Astrocyte (in vitro differentiated cells and primary cell): ENCODE results near the gene NUBPL.

Experiments used
- CTCF ChIP-seq: IDR thresholded peaks from 2 replicates; pipeline ENCODE4 v1.5.1; 2011; ENCODE audit warnings: low read depth, mild to moderate bottlenecking, inconsistent platforms, low read length, moderate library complexity; ENCODE audit not compliant: insufficient read depth
- EZH2 ChIP-seq: IDR thresholded peaks from 2 replicates; pipeline ENCODE4 v1.6.1; 2012; ENCODE audit warnings: mild to moderate bottlenecking, low read length, inconsistent platforms; ENCODE audit not compliant: insufficient read depth

DNA sequence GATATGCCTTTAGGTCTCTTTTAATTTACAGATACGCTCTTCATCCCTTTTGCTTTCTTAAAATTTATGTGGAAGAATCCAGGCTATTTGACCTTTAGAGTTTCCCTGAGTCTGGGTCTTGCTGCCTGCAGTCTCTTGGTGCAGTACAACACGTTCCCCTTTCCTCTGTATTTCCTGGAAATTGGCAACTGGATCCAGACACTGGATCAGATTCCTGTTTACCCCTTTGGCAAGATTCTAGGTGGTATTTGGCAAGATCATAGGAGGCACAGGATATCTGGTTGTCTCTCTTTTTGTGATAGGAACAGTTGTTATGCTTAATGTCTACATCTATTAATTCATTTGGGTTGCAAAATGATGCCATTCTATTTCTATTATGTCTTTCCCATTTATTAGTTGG is 328.1 kb downstream of the NUBPL start:
- no peak for TF ChIP-seq CTCF
- no peak for TF ChIP-seq EZH2
